ENCODE results near the gene SMOC1.

SMOC1 gene

DNA sequence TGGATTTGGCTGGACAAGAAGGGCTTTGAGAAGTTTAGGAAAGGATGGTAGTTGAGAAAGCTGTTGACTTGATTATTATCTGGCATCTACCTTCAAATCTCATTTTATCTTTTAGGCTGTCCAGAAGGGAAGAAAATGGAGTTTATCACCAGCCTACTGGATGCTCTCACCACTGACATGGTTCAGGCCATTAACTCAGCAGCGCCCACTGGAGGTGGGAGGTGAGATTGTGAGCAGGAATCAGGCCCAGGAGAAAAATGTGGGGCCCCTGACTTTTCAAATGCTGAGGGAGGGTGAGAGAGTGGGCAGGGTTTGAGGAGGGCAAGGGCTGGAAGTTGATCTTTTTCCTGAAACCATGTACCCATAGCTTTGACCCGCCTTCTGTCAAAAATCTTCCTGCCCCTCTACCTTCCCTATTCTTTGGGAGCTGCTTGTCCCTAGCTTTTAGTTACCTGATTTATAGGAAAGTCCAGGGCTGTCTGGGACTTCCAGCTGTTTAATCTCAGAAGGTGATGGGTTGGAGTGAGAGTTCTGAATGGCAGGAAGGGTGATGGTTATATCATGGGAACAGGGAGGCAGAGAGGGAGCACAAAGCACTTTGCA is 134.2 kb downstream of the SMOC1 start:
- DNase-seq, result peak; percentile 83

DNA sequence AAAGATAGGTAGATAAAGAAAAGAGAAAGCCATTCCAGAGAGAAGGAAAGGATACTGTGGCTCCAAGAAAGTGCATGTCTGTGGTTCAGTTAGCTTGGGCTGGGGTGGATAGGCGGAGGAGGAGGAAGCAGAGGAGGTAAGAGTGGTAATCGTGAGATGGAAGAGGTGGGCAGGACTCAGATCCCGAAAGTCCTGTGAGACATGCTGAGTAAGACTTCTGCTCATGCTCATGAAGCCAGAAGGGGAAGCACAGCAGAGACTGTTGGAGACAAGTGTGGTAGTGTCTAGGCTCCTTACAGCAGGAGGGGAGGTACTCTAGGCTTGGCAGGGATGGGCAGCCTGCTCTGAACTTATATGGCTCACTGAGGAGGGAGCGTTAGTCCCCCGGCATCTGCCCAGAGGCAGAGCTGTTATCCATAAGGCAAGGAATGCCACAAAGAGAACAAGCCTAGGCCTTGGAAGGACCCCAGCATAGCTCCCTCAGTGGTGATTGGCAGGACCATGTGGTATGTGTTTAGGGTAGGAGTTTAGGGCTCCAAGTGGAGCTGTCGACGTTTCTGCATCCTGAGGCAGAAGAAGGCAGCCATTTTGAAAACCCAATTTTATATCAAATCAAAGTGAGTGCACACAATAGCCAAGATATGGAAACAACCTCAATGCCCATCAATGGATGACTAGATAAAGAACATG is 135.3 kb downstream of the SMOC1 start:
- no peak for DNase-seq

DNA sequence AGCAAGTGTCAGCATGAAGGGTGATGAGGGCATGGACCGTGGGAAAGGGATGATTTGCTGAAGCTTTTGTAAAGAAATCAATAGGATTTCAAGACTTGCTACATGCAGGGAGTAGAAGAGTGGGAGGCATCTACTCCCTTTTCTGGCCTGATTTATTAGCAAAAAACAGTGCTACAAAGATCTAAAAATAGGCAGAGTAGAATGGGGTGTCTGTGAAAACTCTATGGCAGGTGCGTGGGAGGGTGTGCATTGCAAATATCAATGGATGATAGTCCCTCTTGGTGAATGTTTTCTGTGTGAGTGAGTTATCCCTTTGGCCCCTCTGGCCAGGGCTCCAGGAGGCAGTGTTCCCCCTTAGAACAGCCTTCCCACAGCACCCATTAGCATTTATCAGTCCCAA is 139.0 kb downstream of the SMOC1 start:
- DNase-seq, result no peak

DNA sequence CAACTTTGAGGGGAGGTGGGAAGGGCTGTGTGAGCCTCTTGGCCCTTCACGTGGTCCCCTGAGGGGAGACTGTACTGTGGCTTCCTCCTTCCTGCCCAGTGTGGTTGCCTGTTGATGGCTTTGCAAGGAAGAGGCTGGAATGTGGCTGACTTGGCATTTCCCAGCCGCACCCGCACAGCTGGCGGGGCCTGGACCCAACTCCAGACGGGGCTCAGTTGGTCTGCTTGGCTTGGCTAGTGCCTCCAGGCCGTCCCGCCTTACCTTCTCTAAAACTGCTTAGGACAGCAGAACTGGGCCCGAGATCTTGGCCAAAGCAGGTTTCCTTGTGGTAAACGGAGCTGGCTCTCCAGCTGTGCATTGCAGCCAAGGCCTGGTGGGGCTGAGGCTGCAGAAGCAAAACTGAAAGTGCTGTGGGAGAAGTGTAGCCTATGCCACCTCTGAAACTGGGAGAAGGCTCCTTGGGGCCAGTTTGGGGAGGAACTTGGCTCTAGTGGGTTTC is 139.5 kb downstream of the SMOC1 start:
- DNase-seq, result no peak

DNA sequence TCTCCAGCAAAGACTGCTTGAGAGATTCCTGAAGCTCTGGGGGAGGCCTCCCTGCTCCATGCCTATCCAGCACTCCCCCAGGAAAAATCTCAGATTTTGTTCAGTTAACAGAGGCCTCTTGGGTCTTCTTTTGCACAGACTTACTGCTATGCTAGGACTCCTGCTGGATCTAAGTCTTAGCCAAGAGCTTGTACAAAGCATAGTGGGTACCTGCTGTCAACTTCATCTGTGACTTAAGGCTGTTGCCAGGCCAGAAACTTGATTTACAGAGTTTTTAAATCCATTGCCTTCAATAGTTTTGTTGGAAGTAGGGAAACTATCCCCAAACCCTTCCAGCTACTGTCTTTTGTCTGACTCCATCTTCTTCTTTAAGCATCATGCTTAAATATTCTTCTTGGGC is 140.5 kb downstream of the SMOC1 start:
- DNase-seq, result no peak

DNA sequence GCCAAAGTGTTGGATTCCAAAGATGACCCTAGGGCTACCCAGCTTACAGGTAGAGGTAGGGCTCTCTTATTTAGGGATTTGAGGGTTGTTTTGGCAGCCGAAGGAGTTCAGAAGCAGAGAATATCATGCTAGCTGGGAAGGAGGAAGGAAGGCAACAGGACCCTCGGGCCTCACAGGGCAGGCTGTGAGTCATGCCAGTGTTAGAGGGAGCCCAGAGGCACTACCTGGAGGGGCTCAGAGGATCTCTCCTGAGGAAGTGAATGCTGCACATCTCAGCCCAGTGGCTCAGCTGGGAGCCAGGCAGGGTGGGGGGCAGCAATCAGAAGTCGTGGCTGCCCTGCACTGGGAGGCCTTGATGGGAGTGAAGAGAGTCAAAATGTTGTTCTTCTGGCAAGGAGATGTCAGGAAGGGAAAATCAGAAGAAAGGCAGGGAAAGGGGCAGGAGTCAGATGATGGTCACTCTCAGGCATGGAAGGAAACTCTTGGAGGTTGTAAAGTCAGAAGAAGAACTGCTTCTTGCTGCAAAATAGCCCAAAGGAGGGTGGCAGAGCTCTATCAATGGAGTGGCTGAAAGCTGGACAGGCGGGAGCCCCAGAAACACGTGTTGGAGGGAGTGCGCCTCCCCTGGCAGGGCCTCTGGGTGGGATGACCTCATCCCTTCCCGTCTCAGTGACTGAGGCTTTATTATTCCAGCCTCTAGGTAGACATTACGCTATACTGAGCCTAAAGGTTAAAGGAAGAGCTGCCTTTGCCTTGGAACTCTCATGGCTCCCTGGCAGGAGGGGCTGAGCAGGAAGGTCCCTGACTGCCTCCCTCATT is 141.3 kb downstream of the SMOC1 start:
- no peak for DNase-seq

DNA sequence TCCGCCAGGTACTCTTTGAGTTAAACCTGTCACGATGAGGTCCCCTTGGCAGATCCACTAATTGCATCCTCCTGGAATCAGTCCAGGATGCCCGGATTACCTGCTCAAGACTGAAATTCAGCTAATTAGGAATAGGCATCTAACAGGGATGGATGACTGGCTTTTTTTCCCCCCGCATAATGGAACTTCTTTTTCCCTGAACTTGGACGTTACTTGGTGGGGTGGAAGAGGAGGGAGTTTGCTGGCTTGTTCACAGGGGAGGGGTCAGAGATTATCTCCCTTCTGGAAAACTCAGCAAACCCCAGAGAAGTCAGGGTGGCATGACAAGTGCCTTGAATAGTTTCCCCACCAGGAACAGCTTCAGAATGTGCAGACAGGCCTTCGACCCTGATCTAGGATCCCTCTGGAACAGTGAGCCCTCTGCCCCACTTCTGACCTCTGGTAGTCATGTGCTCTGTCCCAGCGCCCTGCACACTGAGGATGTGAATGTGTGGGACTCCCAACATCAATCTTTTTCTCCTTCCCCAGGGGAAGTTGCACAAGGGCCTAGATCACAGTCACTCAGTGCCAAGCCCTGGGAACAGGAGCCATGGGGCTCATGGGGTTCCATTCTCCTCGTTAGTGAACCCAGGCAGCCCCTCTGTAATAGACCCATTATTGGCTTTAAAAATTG is 142.5 kb downstream of the SMOC1 start:
- DNase-seq, result no peak

DNA sequence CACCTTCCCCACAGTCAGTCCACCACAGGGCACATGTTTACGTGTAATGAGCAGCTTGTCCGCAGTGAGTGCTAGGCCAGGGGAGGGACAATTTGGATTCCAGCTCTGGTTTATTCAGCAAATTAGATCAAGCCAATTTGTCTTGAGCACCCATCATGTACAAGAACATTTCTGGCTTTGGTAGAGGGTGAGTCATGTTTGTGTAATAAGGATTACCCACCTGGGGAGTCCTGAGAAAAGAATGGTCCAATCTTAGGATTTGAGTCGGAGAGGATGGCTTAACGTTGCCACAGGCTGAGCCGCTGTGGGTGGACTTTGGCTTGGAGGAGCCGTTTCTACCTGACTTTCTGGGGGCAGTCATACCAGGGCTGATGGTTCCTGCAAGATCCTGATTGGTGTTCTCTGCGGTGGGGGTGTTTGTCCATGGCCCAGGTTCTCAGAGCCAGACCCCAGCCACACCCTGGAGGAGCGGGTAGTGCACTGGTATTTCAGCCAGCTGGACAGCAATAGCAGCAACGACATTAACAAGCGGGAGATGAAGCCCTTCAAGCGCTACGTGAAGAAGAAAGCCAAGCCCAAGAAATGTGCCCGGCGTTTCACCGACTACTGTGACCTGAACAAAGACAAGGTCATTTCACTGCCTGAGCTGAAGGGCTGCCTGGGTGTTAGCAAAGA is 143.7 kb downstream of the SMOC1 start:
- DNase-seq, result no peak

DNA sequence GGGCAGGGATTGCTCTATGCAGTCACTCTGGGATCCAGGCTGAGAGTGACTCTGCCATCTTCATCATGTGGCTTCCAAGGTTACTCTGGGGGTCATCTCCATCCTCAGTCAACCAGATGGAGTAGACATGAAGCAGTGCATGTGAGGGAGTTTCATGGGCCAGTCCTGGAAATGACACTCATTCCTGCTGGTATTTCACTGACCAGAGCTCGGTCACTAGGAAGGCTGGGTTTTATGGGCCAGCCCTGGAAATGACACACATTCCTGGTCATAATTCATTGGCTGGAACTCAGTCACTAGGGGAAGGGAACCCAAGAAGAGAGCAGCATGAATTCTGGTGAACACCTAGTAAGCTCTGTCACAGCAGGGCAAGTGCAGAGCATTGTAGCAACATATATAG is 144.7 kb downstream of the SMOC1 start:
- DNase-seq, result no peak

DNA sequence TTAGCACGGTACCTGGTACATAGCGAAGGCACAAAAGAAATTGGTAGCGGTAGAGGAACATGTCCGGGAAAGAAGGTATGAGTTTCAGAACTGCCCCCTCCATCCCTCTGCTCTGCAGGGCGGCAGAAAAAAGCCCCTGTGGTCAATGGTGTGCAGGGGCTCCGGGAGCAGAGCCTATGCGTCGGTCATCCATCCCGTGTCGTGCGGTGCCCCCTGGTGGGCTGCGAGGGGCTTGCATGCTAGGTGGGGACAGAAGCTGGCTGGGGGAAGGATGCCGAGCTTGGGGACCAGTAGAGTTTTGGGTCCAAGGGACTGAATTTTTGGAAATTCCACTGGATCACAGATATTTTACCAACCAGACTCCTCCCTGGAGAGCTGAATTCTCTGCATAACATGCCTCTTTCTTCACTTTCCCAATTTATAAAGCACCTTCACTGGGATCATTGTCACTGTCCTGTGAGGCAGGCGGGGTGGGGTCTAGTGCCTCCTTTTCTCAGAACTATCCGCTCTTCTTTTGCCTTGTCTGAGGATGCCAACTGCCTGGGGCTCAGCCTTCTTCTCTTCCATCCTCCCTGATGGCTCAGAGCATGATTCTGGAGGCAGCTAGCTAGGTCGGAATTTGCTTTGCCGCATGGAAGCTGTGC is 148.7 kb downstream of the SMOC1 start:
- DNase-seq, result peak; percentile 91

DNA sequence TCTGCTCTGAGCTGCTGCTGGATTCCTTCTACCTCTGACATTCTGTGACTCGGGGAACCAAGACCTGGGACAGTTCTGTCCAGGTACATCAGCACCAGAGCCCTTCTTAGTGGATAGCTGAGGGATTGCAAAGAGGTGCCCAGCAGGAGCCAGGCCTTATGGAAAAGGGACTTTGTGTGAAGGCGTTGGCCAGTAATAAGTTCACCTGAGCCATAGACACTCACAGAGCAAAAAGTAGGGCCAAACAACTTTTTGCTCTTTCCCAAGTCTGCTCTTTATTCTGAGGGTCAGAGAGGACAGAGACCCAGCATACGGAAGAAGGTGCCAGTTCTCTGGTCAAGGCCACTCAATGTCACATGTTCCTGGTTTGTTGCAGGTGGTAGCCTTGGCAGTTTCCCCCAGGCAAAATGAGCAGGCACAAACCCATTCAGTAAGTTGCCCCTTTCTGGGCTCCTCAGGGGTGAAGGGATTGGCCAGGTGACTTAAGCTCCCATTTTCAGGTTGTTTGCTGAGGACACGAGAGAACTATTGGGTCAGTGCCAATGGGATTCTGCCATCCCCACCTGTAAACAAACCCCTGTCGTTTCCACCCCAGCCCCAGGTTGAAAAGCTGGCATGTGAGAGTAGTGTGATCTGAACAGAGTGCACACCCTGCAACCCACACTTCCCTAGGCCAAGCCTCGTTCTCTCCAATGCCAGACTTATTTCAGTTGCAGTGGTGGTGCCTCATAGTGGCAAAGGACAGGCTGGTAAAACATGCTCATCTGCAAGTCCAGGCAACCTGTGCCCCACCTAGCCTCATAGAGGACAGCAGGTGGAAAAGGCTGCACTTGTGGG is 150.3 kb downstream of the SMOC1 start:
- no peak for DNase-seq

DNA sequence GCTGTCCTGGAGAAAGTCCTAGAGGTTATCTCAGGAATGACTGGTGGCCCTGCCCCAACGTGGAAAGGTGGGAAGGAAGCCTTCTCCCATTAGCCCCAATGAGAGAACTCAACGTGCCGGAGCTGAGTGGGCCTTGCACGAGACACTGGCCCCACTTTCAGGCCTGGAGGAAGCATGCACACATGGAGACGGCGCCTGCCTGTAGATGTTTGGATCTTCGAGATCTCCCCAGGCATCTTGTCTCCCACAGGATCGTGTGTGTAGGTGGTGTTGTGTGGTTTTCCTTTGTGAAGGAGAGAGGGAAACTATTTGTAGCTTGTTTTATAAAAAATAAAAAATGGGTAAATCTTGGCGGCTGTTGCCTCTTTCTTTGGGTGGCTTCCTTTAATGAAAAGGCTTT is 152.8 kb downstream of the SMOC1 start:
- DNase-seq, result no peak

DNA sequence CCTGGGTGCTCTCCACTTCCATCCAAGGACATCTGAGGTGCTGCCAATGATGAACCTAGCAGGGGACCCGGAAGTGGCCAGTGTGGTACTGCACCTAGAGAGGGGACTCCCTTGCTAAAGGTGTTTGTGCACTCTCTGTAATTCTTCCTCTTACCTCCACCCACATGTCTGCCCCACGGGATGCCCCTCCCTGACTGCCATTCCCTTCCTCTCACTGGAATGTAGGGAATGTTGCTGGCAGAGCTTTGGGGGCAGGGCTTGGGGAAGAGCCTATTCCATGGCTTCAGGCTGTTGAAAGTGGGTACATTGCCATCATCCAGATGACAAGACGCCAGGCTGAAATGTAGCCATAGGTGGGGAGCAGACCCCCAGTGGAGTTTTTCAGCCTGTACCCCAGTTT is 153.2 kb downstream of the SMOC1 start:
- DNase-seq, result no peak

DNA sequence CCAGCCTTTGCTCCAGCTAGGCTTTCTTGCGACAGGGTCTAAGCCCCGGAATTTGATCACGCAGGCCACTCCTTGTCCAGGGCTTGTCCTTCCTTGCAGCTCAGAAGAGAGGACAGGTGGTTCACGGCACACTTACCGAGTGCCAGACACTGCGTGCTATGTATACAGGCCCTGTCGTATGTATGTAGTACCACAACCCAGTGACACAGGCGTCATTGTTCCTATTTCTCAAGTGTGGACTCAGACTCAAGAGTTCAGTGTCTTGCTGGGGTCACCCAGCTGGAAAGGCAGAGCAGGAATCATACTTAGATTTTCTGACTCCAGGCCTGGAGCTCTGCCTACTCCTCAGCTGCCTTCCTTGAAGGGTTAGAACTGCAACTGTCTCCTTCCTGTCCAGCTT is 153.9 kb downstream of the SMOC1 start:
- no peak for DNase-seq

DNA sequence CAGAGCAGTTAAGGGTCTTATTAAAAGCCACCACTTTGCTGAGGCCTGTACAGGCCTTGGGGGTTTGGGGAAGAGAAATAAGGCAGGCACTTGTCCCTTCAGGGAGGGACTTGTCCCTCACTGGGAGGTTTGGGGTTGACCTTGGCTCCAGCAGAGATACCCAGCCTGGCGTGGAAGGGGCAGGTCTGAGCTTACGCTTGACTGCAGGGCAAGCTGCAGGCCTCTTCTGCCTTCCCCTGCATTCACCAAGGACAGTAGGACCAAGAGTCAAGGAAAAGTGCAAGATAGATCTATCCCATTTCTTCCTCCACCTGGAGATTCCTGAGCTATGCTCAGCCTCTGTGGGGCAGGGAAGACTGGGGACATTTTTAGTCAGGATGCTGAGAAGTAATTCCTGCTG is 154.3 kb downstream of the SMOC1 start:
- DNase-seq, result no peak

DNA sequence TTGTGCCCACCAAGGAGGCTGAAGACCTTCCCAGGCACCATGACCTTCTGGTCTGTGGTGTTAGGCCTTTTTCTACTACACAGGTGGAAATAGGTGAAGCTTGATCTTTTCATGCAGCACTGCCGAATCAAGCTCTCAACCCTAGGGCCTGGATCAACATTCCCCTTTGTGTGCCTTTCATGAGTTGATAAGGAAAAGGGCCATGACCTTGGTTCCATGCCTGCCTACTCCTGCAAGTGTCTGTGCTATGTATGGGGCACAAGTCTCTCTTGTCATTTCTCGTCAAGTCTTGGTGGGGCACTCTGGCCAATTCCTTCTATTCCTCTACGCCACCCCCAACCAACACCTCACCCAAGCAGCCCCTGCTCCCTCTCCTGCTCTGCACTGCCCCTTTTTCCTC is 155.0 kb downstream of the SMOC1 start:
- DNase-seq, result no peak

DNA sequence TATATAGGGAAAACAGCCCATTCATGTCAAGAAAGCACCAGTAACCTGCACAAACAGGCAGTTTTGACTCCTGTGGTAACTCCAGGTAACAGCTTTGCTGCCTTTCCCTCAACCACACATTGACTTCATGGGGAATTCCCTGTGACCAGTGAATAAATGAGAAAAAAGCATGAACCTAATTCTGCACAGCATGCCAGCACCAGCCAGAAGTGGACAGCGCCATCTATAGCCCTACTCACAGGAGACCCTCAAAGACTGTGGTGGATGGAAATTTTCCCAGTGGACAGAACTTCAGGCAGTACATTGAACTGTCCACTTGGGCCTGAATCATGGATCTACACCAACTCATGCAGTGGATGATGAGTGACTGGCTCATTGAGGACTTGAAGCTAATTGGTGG is 157.4 kb downstream of the SMOC1 start:
- DNase-seq, result no peak

DNA sequence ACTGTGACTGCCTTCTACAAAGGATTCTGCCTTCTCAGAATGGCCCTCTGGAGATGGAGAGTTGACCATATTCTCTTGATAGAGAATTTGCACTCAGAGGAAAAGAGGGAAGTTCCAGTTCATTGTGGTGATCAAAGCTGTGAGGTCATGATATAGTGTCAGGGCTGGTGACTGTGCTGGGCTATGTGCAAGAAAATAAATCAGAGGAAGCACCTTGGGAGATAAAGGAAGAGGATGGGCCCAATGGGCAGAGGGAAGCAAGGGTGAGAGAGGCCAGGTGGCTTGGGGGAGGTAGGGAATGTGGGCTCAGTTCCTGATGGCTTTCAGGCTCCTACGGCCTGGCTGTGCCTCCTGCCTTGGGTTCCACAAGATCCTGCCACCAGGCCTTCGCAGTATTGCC is 163.8 kb downstream of the SMOC1 start:
- DNase-seq, result no peak

DNA sequence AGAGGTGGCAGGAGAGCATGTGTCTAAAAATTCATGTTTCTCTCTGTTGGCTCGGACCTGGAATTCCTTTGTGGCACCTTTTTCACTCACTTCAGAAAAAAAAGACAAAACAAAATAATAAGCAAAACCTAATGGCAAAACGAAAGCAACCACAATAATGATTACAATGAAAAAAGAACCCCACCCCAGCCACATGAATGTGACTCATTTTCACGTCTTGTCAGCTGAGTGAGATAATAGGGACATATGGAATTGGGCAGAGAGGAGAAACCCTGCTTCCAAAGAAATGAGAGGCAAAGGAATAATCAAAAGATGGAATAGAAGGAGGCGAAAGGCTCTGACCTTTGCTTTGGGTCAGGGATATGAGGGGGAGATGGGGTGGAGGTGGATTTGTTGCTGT is 166.1 kb downstream of the SMOC1 start:
- no peak for DNase-seq

DNA sequence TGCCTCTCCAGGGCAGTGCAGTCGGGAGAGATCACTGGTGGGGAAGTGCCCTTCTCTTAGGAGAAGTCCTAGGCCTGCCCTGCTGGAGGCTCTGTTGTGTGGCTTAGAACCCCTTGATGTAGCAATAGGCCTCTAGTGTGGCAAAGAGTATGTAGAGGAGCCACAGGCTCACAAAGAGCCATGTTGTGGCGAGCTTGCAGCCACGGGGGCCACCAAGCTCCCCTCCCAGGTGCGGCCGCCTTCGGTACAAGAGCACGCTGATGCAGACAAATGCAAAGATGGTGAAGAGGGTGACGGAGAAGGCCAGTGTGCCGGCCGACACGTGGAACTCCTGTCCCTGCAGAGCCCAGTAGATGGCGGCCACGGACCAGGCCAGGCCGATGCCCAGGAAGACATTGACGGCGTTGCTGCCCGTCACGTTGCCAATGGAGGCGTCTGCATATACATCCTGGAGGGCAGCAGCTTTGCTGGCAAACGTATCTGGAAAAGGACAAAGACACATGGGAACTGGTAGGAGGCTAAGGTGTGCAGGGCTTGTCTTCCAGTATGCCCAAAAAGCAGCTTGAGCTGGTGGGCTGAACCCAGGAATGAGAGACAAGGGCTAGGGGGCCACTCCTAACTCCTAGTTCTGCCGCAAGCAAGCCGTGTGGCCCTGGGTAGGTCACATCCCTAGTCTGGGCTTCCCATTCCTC is 166.8 kb downstream of the SMOC1 start:
- DNase-seq, result no peak

All from activated CD8-positive, alpha-beta memory T cell treated with anti-CD3 and anti-CD28 coated beads, Interleukin-2, amount 50 U/mL, for 48 hours (primary cell).